GM12878 (cell line): ENCODE results near the gene NPAS2. TPM values are rescaled to one million over a fixed set of nuclear protein-coding genes. Genes with fewer than 3 reads are reported as not detected.

Experiments
- CHD4 ChIP-seq: fragments of 200-600 bp; sonication (generic); IDR thresholded peaks from 2 replicates; pipeline ENCODE4 v1.6.1; 2016; ENCODE audit warnings: mild to moderate bottlenecking
- EED ChIP-seq: sonication (generic); IDR thresholded peaks from 2 replicates; pipeline ENCODE4 v1.6.1; 2016; ENCODE audit warnings: antibody characterized with exemption, low read depth
- ESRRA ChIP-seq: IDR thresholded peaks from 2 replicates; pipeline ENCODE4 v1.6.1; 2012; ENCODE audit warnings: mild to moderate bottlenecking, low read length, improper control_type of control experiment
- IKZF1 ChIP-seq: fragments of 450-650 bp; conservative IDR thresholded peaks from 2 replicates; pipeline ENCODE4 v1.6.1; 2017; ENCODE audit warnings: antibody characterized with exemption, mild to moderate bottlenecking
- IRF3 ChIP-seq: fragments of 450-650 bp; IDR thresholded peaks from 2 replicates; pipeline ENCODE4 v1.6.1; 2014; ENCODE audit warnings: mild to moderate bottlenecking
- MTA2 ChIP-seq: fragments of 450-650 bp; IDR thresholded peaks from 2 replicates; pipeline ENCODE4 v1.6.1; 2016; ENCODE audit warnings: low read depth, mild to moderate bottlenecking, moderate library complexity
- NFXL1 ChIP-seq: fragments of 450-650 bp; IDR thresholded peaks from 2 replicates; pipeline ENCODE4 v1.6.1; 2017; ENCODE audit warnings: antibody characterized with exemption, mild to moderate bottlenecking, borderline replicate concordance
- NKRF ChIP-seq: fragments of 450-650 bp; conservative IDR thresholded peaks from 2 replicates; pipeline ENCODE4 v1.6.1; 2017; ENCODE audit warnings: mild to moderate bottlenecking, moderate library complexity
- NR2C1 ChIP-seq: fragments of 450-650 bp; IDR thresholded peaks from 2 replicates; pipeline ENCODE4 v1.6.1; 2017; ENCODE audit warnings: antibody characterized with exemption, mild to moderate bottlenecking, moderate library complexity
- NR2F1 ChIP-seq: fragments of 450-650 bp; conservative IDR thresholded peaks from 2 replicates; pipeline ENCODE4 v1.6.1; 2017; ENCODE audit warnings: mild to moderate bottlenecking
- PAX5 ChIP-seq: IDR thresholded peaks from 2 replicates; pipeline ENCODE4 v1.6.1; 2011; ENCODE audit warnings: low read depth, low read length, borderline replicate concordance
- POLR2AphosphoS2 ChIP-seq: IDR thresholded peaks from 2 replicates; pipeline ENCODE4 v1.6.1; 2011; ENCODE audit warnings: low read depth, mild to moderate bottlenecking, low read length, improper control_type of control experiment, moderate library complexity
- POU2F2 ChIP-seq: IDR thresholded peaks from 3 replicates; pipeline ENCODE4 v1.6.1; 2011; ENCODE audit warnings: low read depth, mild to moderate bottlenecking, low read length, borderline replicate concordance
- RFX5 ChIP-seq: IDR thresholded peaks from 2 replicates; pipeline ENCODE4 v1.6.1; 2011; ENCODE audit warnings: low read depth, low read length, improper control_type of control experiment
- SRF ChIP-seq, 2 experiments: IDR thresholded peaks; 2 replicates each; pipeline ENCODE4 v1.6.1; 2011; ENCODE audit warnings: low read depth in 2 of 2, low read length in 2 of 2, mild to moderate bottlenecking in 1 of 2, moderate library complexity in 1 of 2
- STAT1 ChIP-seq: fragments of 450-650 bp; conservative IDR thresholded peaks from 2 replicates; pipeline ENCODE4 v1.6.1; 2014; ENCODE audit warnings: antibody characterized with exemption, mild to moderate bottlenecking
- STAT3 ChIP-seq: IDR thresholded peaks from 2 replicates; pipeline ENCODE4 v1.6.1; 2011; ENCODE audit warnings: low read depth, low read length, improper control_type of control experiment
- SUPT20H ChIP-seq: IDR thresholded peaks from 2 replicates; pipeline ENCODE4 v1.6.1; 2011; ENCODE audit warnings: low read depth, mild to moderate bottlenecking, low read length, moderate library complexity, borderline replicate concordance; ENCODE audit not compliant: control insufficient read depth
- TCF7 ChIP-seq: IDR thresholded peaks from 2 replicates; pipeline ENCODE4 v1.6.1; 2014; ENCODE audit warnings: antibody characterized with exemption, borderline replicate concordance
- ZNF207 ChIP-seq: fragments of 450-650 bp; IDR thresholded peaks from 2 replicates; pipeline ENCODE4 v1.6.1; 2014; ENCODE audit warnings: antibody characterized with exemption, mild to moderate bottlenecking, borderline replicate concordance
- ZNF622 ChIP-seq: fragments of 450-650 bp; IDR thresholded peaks from 2 replicates; pipeline ENCODE4 v1.6.1; 2017; ENCODE audit warnings: mild to moderate bottlenecking, inconsistent platforms
- ZSCAN29 ChIP-seq: fragments of 450-650 bp; IDR thresholded peaks from 2 replicates; pipeline ENCODE4 v1.6.1; 2017; ENCODE audit warnings: mild to moderate bottlenecking, moderate library complexity
- polyA plus RNA-seq, 11 experiments: library from polyadenylated mRNA; depleted of rRNA in 4 of 11; unstranded in 6 of 11; stranded (reverse) in 5 of 11; fragments of >200 nt; fragmentation: Nextera tagmentation in 4 of 11; fragmentation: Illumina TruSeq in 1 of 11; extraction: Ambion mirVana in 4 of 11; extraction: Trizol in 1 of 11; gene quantifications; 1 replicate in 1 of 11; 2 replicates in 10 of 11; pipeline versions ENCODE4 v1.2.1 to v1.2.3, GENCODE V29; 2011 to 2016; ENCODE audit warnings: inconsistent platforms in 2 of 11, missing spikeins in 2 of 11, low read depth in 1 of 11
- total RNA-seq, 4 experiments: library from RNA; depleted of rRNA in 3 of 4; stranded (reverse); fragments of >200 nt in 3 of 4; fragmentation: Illumina TruSeq in 1 of 4; extraction: Trizol in 1 of 4; gene quantifications; 2 replicates each; pipeline versions ENCODE4 v1.2.1 to v1.2.3, GENCODE V29; 2013 to 2021
- TF ChIP-seq, protein P1 (sequence below): fragments of 450-650 bp; IDR thresholded peaks from 2 replicates; pipeline ENCODE4 v1.6.1; 2017; ENCODE audit warnings: mild to moderate bottlenecking, moderate library complexity
- TF ChIP-seq, protein P2 (sequence below): fragments of 450-650 bp; IDR thresholded peaks from 2 replicates; pipeline ENCODE4 v1.6.1; 2017; ENCODE audit warnings: borderline replicate concordance

Gene NPAS2
- total and polyA plus RNA-seq, 10 of the 15 experiments (the other 5 are each of a cell fraction or from before 2014, with no cell fraction given): 0.08 TPM; not detected in 9

GRCh38 chr2:101012054-101012705 lies 192.2 kb downstream of the NPAS2 start (continued):
- TF ChIP-seq, protein P1, sequence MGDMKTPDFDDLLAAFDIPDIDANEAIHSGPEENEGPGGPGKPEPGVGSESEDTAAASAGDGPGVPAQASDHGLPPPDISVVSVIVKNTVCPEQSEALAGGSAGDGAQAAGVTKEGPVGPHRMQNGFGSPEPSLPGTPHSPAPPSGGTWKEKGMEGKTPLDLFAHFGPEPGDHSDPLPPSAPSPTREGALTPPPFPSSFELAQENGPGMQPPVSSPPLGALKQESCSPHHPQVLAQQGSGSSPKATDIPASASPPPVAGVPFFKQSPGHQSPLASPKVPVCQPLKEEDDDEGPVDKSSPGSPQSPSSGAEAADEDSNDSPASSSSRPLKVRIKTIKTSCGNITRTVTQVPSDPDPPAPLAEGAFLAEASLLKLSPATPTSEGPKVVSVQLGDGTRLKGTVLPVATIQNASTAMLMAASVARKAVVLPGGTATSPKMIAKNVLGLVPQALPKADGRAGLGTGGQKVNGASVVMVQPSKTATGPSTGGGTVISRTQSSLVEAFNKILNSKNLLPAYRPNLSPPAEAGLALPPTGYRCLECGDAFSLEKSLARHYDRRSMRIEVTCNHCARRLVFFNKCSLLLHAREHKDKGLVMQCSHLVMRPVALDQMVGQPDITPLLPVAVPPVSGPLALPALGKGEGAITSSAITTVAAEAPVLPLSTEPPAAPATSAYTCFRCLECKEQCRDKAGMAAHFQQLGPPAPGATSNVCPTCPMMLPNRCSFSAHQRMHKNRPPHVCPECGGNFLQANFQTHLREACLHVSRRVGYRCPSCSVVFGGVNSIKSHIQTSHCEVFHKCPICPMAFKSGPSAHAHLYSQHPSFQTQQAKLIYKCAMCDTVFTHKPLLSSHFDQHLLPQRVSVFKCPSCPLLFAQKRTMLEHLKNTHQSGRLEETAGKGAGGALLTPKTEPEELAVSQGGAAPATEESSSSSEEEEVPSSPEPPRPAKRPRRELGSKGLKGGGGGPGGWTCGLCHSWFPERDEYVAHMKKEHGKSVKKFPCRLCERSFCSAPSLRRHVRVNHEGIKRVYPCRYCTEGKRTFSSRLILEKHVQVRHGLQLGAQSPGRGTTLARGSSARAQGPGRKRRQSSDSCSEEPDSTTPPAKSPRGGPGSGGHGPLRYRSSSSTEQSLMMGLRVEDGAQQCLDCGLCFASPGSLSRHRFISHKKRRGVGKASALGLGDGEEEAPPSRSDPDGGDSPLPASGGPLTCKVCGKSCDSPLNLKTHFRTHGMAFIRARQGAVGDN: no peak
- TF ChIP-seq NFXL1: no peak
- no peak for TF ChIP-seq ESRRA
- no peak for TF ChIP-seq POLR2AphosphoS2
- no peak for TF ChIP-seq ZSCAN29
- no peak for TF ChIP-seq STAT1
- TF ChIP-seq IRF3: no peak
- no peak for TF ChIP-seq SRF (IDR thresholded peaks at IDR 0.05; ENCODE audit: low read depth in 2 of 2, low read length in 2 of 2)
- TF ChIP-seq NR2C1: no peak
- TF ChIP-seq ZNF207: no peak
- TF ChIP-seq EED: no peak; the same call in 1 of the 2 replicates
- TF ChIP-seq NKRF: no peak
- no peak for TF ChIP-seq POU2F2
- no peak for TF ChIP-seq SUPT20H
- 0 out of 2 replicates have a peak, but pooled peaks have one; percentile 16 for TF ChIP-seq PAX5
- TF ChIP-seq ZNF622: no peak
- TF ChIP-seq, protein P2, sequence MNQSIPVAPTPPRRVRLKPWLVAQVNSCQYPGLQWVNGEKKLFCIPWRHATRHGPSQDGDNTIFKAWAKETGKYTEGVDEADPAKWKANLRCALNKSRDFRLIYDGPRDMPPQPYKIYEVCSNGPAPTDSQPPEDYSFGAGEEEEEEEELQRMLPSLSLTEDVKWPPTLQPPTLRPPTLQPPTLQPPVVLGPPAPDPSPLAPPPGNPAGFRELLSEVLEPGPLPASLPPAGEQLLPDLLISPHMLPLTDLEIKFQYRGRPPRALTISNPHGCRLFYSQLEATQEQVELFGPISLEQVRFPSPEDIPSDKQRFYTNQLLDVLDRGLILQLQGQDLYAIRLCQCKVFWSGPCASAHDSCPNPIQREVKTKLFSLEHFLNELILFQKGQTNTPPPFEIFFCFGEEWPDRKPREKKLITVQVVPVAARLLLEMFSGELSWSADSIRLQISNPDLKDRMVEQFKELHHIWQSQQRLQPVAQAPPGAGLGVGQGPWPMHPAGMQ: no peak
- TF ChIP-seq STAT3: no peak
- peak; percentile 42; the same call in 1 of the 2 replicates for TF ChIP-seq TCF7
- TF ChIP-seq CHD4: no peak
- no peak for TF ChIP-seq NR2F1
- TF ChIP-seq RFX5: no peak
- TF ChIP-seq IKZF1: peak; percentile 20; the same call in 1 of the 2 replicates
- peak; percentile 60 for TF ChIP-seq MTA2
